K562 (cell line): ENCODE results near the gene RNASE4. TPM values are rescaled to one million over a fixed set of nuclear protein-coding genes. Genes with fewer than 3 reads are reported as not detected.
A peak's percentile ranks its signal among the peaks of the same experiment; 100 is the strongest.

Experiments used
- ATAC-seq: fragments of 200-7000 bp; cut with Tn5 transposase; 3 replicates; pipeline ENCODE4 v1.9.1; 2020; ENCODE audit warnings: moderate library complexity
- BruUV-seq: library from RNA; stranded (reverse); fragments of 400-500 nt; replicated peaks from 2 replicates; lab custom pipeline; 2021; lab: Mats Ljungman, UMichigan
- CTCF ChIA-PET: fragments of 300-600 bp; formaldehyde crosslinking; extraction: SDS; loops from one replicate; lab custom pipeline; 2021; ENCODE audit warnings: low intra/inter-chr PET ratio; lab: Yijun Ruan, JAX
- POLR2A ChIA-PET: fragments of 300-600, 350-650 bp; sonication (Branson Sonifier 250); formaldehyde crosslinking; extraction: SDS; loops from one replicate; lab custom pipeline; 2021; ENCODE audit warnings: antibody characterized with exemption, inconsistent platforms; lab: Yijun Ruan, JAX
- DNase-seq, 4 experiments: peaks; one replicate each; pipeline versions ENCODE4 v3.0.0 to v3.0.0-alpha.2; 2011 to 2018; ENCODE audit warnings: low spot score in 3 of 4, mixed read lengths in 3 of 4; ENCODE audit errors: extremely low read depth in 1 of 4
- FAIRE-seq: peaks from 2 replicates; lab custom pipeline; 2011; peaks lifted over from hg19 to GRCh38; lab: Jason Lieb, UNC
- H2AFZ ChIP-seq: 2 replicates; pipeline ENCODE4 v1.6.0; 2011; ENCODE audit warnings: low read depth, low read length, control low read depth, inconsistent platforms
- H3K27ac ChIP-seq: fragments of 200-600 bp; 3 replicates; pipeline ENCODE4 v1.8.0; 2011; ENCODE audit warnings: low read depth, mild to moderate bottlenecking, control low read depth, inconsistent platforms, low read length, moderate library complexity, mixed read lengths; ENCODE audit errors: extremely low read depth
- H3K27me3 ChIP-seq, 2 experiments: fragments of 300-600 bp in 1 of 2; 2 replicates in 1 of 2; 3 replicates in 1 of 2; pipeline versions ENCODE4 v1.6.0 to v1.8.0; 2011; ENCODE audit warnings: inconsistent platforms in 2 of 2, low read length in 2 of 2, mild to moderate bottlenecking in 1 of 2, mixed read lengths in 1 of 2, moderate library complexity in 1 of 2; ENCODE audit not compliant: control insufficient read depth in 2 of 2, insufficient read depth in 2 of 2
- H3K36me3 ChIP-seq: fragments of 300-600 bp; 3 replicates; pipeline ENCODE4 v1.8.0; 2011; ENCODE audit warnings: mild to moderate bottlenecking, low read length, inconsistent platforms; ENCODE audit not compliant: control insufficient read depth, insufficient read depth
- H3K4me1 ChIP-seq, 2 experiments: fragments of 200-600 bp in 1 of 2; replicated peaks in 1 of 2; 2 replicates in 1 of 2; 3 replicates in 1 of 2; pipeline versions ENCODE4 v1.5.1 to v1.8.0; 2011; ENCODE audit warnings: inconsistent platforms in 2 of 2, low read length in 2 of 2, mild to moderate bottlenecking in 1 of 2, mixed read lengths in 1 of 2, moderate library complexity in 1 of 2; ENCODE audit not compliant: control insufficient read depth in 2 of 2, insufficient read depth in 2 of 2
- H3K4me2 ChIP-seq: 2 replicates; pipeline ENCODE4 v1.6.1; 2011; ENCODE audit warnings: low read length, control low read depth, inconsistent platforms, mixed read lengths; ENCODE audit not compliant: insufficient read depth
- H3K4me3 ChIP-seq: fragments of 200-600 bp; sonication (generic), shearing (Covaris generic); 2 replicates; pipeline ENCODE4 v1.5.1; 2016; ENCODE audit warnings: control low read depth, inconsistent platforms
- H3K79me2 ChIP-seq: fragments of 200-600 bp; 3 replicates; pipeline ENCODE4 v1.8.0; 2011; ENCODE audit warnings: low read length, inconsistent platforms; ENCODE audit not compliant: control insufficient read depth, insufficient read depth
- H3K9ac ChIP-seq, 2 experiments: 2 replicates each; pipeline versions ENCODE4 v1.6.0 to v1.6.1; 2011; ENCODE audit warnings: low read depth in 2 of 2, low read length in 2 of 2, control low read depth in 1 of 2, inconsistent platforms in 1 of 2, mild to moderate bottlenecking in 1 of 2, mixed read lengths in 1 of 2; ENCODE audit not compliant: insufficient read depth in 1 of 2
- H3K9me1 ChIP-seq: one replicate; pipeline ENCODE4 v1.6.0; 2011; ENCODE audit warnings: inconsistent platforms, mild to moderate bottlenecking, low read length, moderate library complexity; ENCODE audit not compliant: control insufficient read depth, insufficient read depth
- H3K9me3 ChIP-seq: replicated peaks from 2 replicates; pipeline ENCODE4 v1.5.1; 2011; ENCODE audit warnings: low read depth, low read length, inconsistent platforms; ENCODE audit not compliant: control insufficient read depth, insufficient read depth
- H4K20me1 ChIP-seq: replicated peaks from 2 replicates; pipeline ENCODE4 v1.6.1; 2011; ENCODE audit warnings: low read length, inconsistent platforms, mixed read lengths; ENCODE audit not compliant: control insufficient read depth, insufficient read depth
- ATF1 ChIP-seq, 2 experiments: fragments of 450-650 bp in 1 of 2; IDR thresholded peaks; 2 replicates each; pipeline ENCODE4 v1.6.1; 2016; ENCODE audit warnings: missing compliant biosample characterization in 1 of 2, missing genetic modification characterization in 1 of 2
- BRD4 ChIP-seq: fragments of 200-600 bp; sonication (generic); IDR thresholded peaks from 2 replicates; pipeline ENCODE4 v1.6.1; 2017; ENCODE audit warnings: inconsistent platforms
- NFRKB ChIP-seq: fragments of 450-650 bp; IDR thresholded peaks from 2 replicates; pipeline ENCODE4 v1.6.1; 2016; ENCODE audit warnings: low read depth
- SOX6 ChIP-seq: fragments of 450-650 bp; IDR thresholded peaks from 2 replicates; pipeline ENCODE4 v1.6.1; 2014; ENCODE audit warnings: mild to moderate bottlenecking
- TAF15 ChIP-seq: fragments of 200-400 bp; formaldehyde crosslinking; IDR thresholded peaks from 2 replicates; pipeline ENCODE4 v1.6.1; 2017; ENCODE audit warnings: mild to moderate bottlenecking, low read depth, low read length, moderate library complexity
- ZNF766 ChIP-seq: fragments of 200-800 bp; sonication (Bioruptor generic); conservative IDR thresholded peaks from 2 replicates; pipeline ENCODE4 v1.6.1; 2016; ENCODE audit warnings: missing genetic modification characterization, missing compliant biosample characterization
- WGBS: fragments of 100-300 bp; shearing (Covaris generic); methylation state at CpG from one replicate; pipeline ENCODE4 v1.1.6; 2016; ENCODE audit warnings: low coverage, mixed read lengths; ENCODE audit not compliant: insufficient coverage; ENCODE audit errors: missing lambda C conversion rate; 5-methylcytosine and 5-hydroxymethylcytosine counted together
- in situ Hi-C: fragments of 300-500 bp; cut with MboI; formaldehyde crosslinking; loops from 4 replicates; pipeline ENCODE4 v1.15.0; 2018; ENCODE audit warnings: inconsistent platforms, mixed read lengths
- intact Hi-C: fragments of 100-400 bp; cut with micrococcal nuclease; formaldehyde crosslinking; loops from 2 replicates; pipeline ENCODE4 v1.14.2; 2022
- polyA plus RNA-seq, 8 experiments: library from polyadenylated mRNA; depleted of rRNA in 4 of 8; stranded (reverse) in 5 of 8; unstranded in 3 of 8; fragments of >200 nt; fragmentation: Nextera tagmentation in 2 of 8; fragmentation: Illumina TruSeq in 1 of 8; extraction: Ambion mirVana in 2 of 8; extraction: Trizol in 1 of 8; gene quantifications; 2 replicates each; pipeline versions ENCODE4 v1.2.1 to v1.2.3, GENCODE V29; 2011 to 2014; ENCODE audit warnings: inconsistent platforms in 1 of 8, missing spikeins in 1 of 8
- total RNA-seq, 7 experiments: library from RNA; depleted of rRNA in 6 of 7; stranded (reverse); fragments of >200 nt in 6 of 7; fragmentation: Illumina TruSeq in 2 of 7; extraction: Trizol in 2 of 7; gene quantifications; 2 replicates each; pipeline versions ENCODE4 v1.2.1 to v1.2.3, GENCODE V29; 2011 to 2021; ENCODE audit warnings: low replicate concordance in 1 of 7
- TF ChIP-seq, protein P1 (sequence below): fragments of 450-650 bp; IDR thresholded peaks from 2 replicates; pipeline ENCODE4 v1.6.1; 2016; ENCODE audit warnings: low read depth, mild to moderate bottlenecking, moderate library complexity
- TF ChIP-seq, protein P2 (sequence below), 3 experiments: IDR thresholded peaks in 2 of 3; conservative IDR thresholded peaks in 1 of 3; 2 replicates each; pipeline ENCODE4 v1.5.1; 2011 to 2012; ENCODE audit warnings: low read length in 3 of 3, mild to moderate bottlenecking in 3 of 3, control low read depth in 2 of 3, improper control_type of control experiment in 1 of 3, inconsistent platforms in 1 of 3, low read depth in 1 of 3, mixed read lengths in 1 of 3, moderate library complexity in 1 of 3; ENCODE audit not compliant: insufficient read depth in 2 of 3
- TF ChIP-seq, protein P3 (sequence below): sonication (generic); formaldehyde crosslinking; IDR thresholded peaks from 2 replicates; pipeline ENCODE4 v1.9.0; 2022; ENCODE audit warnings: mild to moderate bottlenecking, missing genetic modification reagents

RNASE4 gene
- total and polyA plus RNA-seq, 9 of the 15 experiments (the other 6 are each of a cell fraction or from before 2014, with no cell fraction given): 0.09 to 0.22 (median 0.13) TPM; not detected in 2

DNA sequence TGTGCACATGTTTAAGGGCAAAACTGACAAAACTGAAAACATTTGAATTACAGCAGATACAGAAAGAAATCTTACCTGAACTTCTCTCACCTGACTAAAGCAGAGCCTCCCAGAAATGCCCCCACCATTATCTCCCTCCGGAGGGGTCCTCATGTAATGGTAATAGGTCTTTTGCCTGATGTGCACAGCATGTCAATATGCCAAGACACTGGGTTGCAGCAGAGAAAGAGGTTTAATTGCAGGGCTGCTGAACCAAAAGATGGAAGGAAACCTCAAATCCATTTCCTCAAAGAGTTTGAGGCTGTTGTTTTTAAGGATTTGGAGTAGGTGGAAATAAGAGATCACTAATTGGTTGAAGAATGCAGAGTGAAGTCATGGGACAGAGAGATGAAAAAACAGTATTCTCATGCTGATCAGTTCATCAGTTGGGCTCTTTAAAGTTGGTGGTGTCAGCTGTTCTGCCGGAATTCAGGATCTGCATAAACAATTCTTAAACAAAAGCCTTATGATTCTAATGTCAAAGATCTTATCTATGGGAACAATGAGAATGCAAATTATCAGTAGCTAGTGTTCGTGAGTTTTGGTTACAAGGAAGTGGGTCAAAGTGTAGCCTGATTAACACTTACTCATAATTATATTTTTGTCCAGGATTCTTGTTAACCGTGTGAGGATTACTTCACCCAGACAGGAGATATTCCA lies 22.4 kb downstream of the RNASE4 start:
- Histone ChIP-seq H3K9me3 (no peaks in the 10 kb centered on the region), H3K27ac (no peak overlapping the region), H3K36me3 (no peaks in the 10 kb centered on the region), H2AFZ (no peak overlapping the region), H3K79me2 (no peaks in the 10 kb centered on the region), H3K4me3 (no peak overlapping the region)
- ATAC-seq (no peak), FAIRE-seq (no peak), DNase-seq (no peak)
- POLR2A ChIA-PET: interaction anchor here (1.1 kb wide), 1 partner anchor 11 kb away, joined by 3 read pairs; no protein-coding TSS in a partner anchor
- in situ Hi-C loops (loop anchor here (25.0 kb wide), 1 partner anchor 255 kb away; the partner anchor contains the start of gene RNASE2), intact Hi-C loops (no loop called here)
- 0% methylated on average over 4 of the region's 4 CpGs for WGBS
- TF ChIP-seq ZNF766 (CRISPR knock-in tag): peak; percentile 88
- TF ChIP-seq SOX6: peak; percentile 50; the same call in 1 of the 2 replicates
- TF ChIP-seq NFRKB: no peak
- TF ChIP-seq, all 486 proteins: peak for 2
- no peak overlapping the region for H3K4me2 ChIP-seq
- no peaks in the 10 kb centered on the region for H4K20me1 ChIP-seq
- BruUV-seq: no TSS peak
- peaks cover 0 to 5% of the 10 kb centered on the region in 2 experiments; a peak in 1 of 5 replicates for H3K27me3 ChIP-seq
- H3K9ac ChIP-seq: no peak overlapping the region
- CTCF ChIA-PET: no interaction called here
- peaks cover 0 to 2% of the 10 kb centered on the region in 2 experiments; a peak in 2 of 5 replicates for H3K4me1 ChIP-seq
- H3K9me1 ChIP-seq: no peaks in the 10 kb centered on the region

GRCh38 chr14:20707622-20708021 lies 23.3 kb downstream of the RNASE4 start:
- H3K27ac ChIP-seq: no peak overlapping the region
- FAIRE-seq: no peak
- ChIA-PET POLR2A (interaction anchor here (1.1 kb wide), 2 partner anchors 10 to 17 kb away, joined by 3 read pairs; no protein-coding TSS in a partner anchor), CTCF (no interaction called here)
- ATAC-seq: no peak
- no peaks in the 10 kb centered on the region for H3K9me1 ChIP-seq
- no peak overlapping the region for H2AFZ ChIP-seq
- H3K27me3 ChIP-seq: peaks cover 0 to 5% of the 10 kb centered on the region in 2 experiments; a peak in 1 of 5 replicates
- no peaks in the 10 kb centered on the region for H3K9me3 ChIP-seq
- intact Hi-C loops: no loop called here
- TF ChIP-seq ATF1 (CRISPR knock-in tag; IDR thresholded peaks at IDR 0.05) (no peak), ATF1 (tag; IDR thresholded peaks at IDR 0.05) (no peak), TAF15 (no peak), BRD4 (no peak)
- TF ChIP-seq, protein P1, sequence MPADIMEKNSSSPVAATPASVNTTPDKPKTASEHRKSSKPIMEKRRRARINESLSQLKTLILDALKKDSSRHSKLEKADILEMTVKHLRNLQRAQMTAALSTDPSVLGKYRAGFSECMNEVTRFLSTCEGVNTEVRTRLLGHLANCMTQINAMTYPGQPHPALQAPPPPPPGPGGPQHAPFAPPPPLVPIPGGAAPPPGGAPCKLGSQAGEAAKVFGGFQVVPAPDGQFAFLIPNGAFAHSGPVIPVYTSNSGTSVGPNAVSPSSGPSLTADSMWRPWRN: no peak
- TF ChIP-seq, protein P2, sequence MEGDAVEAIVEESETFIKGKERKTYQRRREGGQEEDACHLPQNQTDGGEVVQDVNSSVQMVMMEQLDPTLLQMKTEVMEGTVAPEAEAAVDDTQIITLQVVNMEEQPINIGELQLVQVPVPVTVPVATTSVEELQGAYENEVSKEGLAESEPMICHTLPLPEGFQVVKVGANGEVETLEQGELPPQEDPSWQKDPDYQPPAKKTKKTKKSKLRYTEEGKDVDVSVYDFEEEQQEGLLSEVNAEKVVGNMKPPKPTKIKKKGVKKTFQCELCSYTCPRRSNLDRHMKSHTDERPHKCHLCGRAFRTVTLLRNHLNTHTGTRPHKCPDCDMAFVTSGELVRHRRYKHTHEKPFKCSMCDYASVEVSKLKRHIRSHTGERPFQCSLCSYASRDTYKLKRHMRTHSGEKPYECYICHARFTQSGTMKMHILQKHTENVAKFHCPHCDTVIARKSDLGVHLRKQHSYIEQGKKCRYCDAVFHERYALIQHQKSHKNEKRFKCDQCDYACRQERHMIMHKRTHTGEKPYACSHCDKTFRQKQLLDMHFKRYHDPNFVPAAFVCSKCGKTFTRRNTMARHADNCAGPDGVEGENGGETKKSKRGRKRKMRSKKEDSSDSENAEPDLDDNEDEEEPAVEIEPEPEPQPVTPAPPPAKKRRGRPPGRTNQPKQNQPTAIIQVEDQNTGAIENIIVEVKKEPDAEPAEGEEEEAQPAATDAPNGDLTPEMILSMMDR (IDR thresholded peaks at IDR 0.05 in 2 of 3, conservative IDR thresholded peaks at IDR 0.05 in 1 of 3; ENCODE audit: insufficient read depth in 2 of 3, low read depth in 1 of 3, low read length in 3 of 3): no peak
- TF ChIP-seq, protein P3, sequence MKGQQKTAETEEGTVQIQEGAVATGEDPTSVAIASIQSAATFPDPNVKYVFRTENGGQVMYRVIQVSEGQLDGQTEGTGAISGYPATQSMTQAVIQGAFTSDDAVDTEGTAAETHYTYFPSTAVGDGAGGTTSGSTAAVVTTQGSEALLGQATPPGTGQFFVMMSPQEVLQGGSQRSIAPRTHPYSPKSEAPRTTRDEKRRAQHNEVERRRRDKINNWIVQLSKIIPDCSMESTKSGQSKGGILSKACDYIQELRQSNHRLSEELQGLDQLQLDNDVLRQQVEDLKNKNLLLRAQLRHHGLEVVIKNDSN: no peak
- no peaks in the 10 kb centered on the region for H3K79me2 ChIP-seq
- H4K20me1 ChIP-seq: no peaks in the 10 kb centered on the region
- 0% methylated on average over 2 of the region's 2 CpGs for WGBS
- H3K36me3 ChIP-seq: no peaks in the 10 kb centered on the region
- no peak overlapping the region for H3K4me3 ChIP-seq
- H3K4me2 ChIP-seq: no peak overlapping the region
- H3K4me1 ChIP-seq: peaks cover 0 to 2% of the 10 kb centered on the region in 2 experiments; a peak in 3 of 5 replicates
- no peak for DNase-seq
- no TSS peak for BruUV-seq
- in situ Hi-C loops: loop anchor here (25.0 kb wide), 1 partner anchor 255 kb away; the partner anchor contains the start of gene RNASE2
- H3K9ac ChIP-seq: no peak overlapping the region
